LNCAP (cell line): ENCODE measurements around the gene RNF223.

Experiments used
- CTCF ChIP-seq: fragments of 450-650 bp; IDR thresholded peaks from 2 replicates; pipeline ENCODE4 v1.5.1; 2017; ENCODE audit warnings: mild to moderate bottlenecking

Gene RNF223

GRCh38 chr1:1081311-1082238, 7.5 kb upstream of the RNF223 start:
- TF ChIP-seq CTCF = no peak

GRCh38 chr1:1080951-1081310, 6.8 kb upstream of the RNF223 start:
- TF ChIP-seq CTCF = no peak

- no peak for TF ChIP-seq CTCF
Observed at GRCh38 chr1:1080122-1080757, 6.1 kb upstream of the RNF223 start.

- no peak for TF ChIP-seq CTCF
Observed at GRCh38 chr1:1079408-1080121, 5.5 kb upstream of the RNF223 start.

- no peak for TF ChIP-seq CTCF
Observed at GRCh38 chr1:1075148-1075935, 1.2 kb upstream of the RNF223 start.

- TF ChIP-seq CTCF = no peak
Observed at GRCh38 chr1:1074631-1075147, 583 bp upstream of the RNF223 start.
